Inflammatory macrophage (primary cell): ENCODE data around the gene GUCY2C.
"Not testable (repeated sequence)": the region's sequence is repeated elsewhere in the genome, so short reads cannot be mapped to it uniquely, and the experiment has no call there.

ENCODE experiments used
- DNase-seq, 2 donors: peaks; one replicate each; pipeline ENCODE4 v3.0.0-alpha.2; 2020 to 2022
- total RNA-seq, 18 experiments: gene quantifications; one replicate each; lab custom pipeline; 2026; ENCODE audit warnings: mixed read lengths in 6 of 18, inconsistent platforms in 2 of 18; lab: John Stamatoyannopoulos, UW

GUCY2C gene
- total RNA-seq: 0 to 0.28 (median 0.02) reads per million in 18 experiments

- no peak for DNase-seq
These were observed at the start of gene GUCY2C for GRCh38 chr12:14696265-14696741. TSS of gene GUCY2C (minus strand) at chr12:14696599. CDS start at chr12:14696448, 151 bp downstream.

DNA sequence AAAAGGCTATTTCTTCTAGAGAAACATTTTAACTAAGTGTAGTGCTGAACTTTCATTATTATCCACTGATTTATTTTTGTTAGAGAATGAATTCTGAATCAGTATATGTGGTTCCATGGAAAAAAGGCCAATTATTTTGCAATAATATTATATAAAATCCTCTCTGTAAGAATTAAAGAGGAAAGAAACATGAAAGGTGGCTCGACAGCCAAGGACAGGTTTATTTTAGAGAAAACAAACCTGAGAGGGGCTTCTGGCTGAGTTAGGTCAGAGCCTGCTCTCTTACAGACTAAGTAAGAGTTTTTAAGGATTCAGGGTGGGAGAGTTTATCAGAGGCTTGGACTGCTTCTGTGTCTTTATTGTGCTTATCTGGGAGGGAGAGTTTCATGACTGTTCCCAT lies 46.7 kb upstream of the GUCY2C start:
- no peak for DNase-seq

DNA sequence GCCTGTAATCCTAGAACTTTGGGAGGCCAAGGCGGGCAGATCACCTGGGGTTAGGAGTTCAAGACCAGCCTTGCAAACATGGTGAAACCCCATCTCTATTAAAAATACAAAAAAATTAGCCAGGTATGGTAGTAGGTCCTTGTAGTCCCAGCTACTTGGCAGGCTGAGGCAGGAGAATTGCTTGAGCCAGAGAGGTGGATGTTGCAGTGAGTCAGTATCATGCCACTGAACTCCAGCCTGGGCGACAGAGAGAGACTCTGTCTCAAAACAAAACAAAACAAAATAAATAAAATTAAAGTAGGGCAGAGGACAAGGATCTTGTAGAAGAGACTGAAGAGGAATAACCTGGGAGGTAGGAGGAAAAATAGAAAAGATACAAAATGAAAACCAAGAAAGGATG lies 45.5 kb upstream of the GUCY2C start:
- DNase-seq: no peak

- no peak for DNase-seq
These were observed 44.8 kb upstream of the GUCY2C start for GRCh38 chr12:14741153-14741552.

DNA sequence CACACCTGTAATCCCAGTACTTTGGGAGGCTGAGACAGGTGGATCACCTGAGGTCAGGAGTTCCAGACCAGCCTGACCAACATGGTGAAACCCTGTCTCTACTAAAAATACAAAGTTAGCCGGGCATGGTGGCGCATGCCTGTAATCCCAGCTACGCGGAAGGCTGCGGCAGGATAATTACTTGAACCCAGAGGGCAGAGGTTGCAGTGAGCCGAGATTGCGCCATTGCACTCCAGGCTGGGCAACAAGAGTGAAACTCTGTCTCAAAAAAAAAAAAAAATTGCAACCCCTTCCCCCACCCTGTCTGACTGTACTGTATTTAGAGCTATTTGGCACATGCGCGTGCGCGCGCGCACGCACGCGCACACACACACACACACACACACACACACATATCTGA lies 40.0 kb upstream of the GUCY2C start:
- not testable (repeated sequence) for DNase-seq

- no peak for DNase-seq
These were observed 35.4 kb upstream of the GUCY2C start for GRCh38 chr12:14731821-14732220.

GRCh38 chr12:14729586-14729985 lies 33.2 kb upstream of the GUCY2C start:
- DNase-seq: no peak

GRCh38 chr12:14723763-14724162 lies 27.4 kb upstream of the GUCY2C start:
- peak; percentile 60 to 69 for DNase-seq

GRCh38 chr12:14716848-14717444 lies 20.5 kb upstream of the GUCY2C start:
- DNase-seq: peak; percentile 69

DNA sequence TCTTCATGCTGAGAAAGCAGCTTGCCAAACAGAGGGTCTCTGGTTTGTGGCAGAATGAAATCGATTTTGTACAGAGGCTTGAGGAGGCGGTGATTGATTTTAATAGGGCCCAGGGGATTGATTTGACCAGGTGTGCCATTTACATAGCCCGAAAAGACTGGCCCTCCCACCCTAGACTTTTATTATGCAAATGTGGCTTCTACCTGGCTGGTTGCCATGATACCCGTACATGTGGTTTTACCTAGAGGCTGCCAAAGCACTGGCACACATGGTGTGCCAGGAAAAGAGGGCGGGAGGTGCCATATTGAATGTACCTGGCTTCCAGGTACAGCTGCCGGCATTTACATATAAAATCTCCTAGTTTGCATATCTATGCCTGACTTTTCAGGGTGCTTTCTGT lies 18.0 kb upstream of the GUCY2C start:
- DNase-seq: no peak

DNA sequence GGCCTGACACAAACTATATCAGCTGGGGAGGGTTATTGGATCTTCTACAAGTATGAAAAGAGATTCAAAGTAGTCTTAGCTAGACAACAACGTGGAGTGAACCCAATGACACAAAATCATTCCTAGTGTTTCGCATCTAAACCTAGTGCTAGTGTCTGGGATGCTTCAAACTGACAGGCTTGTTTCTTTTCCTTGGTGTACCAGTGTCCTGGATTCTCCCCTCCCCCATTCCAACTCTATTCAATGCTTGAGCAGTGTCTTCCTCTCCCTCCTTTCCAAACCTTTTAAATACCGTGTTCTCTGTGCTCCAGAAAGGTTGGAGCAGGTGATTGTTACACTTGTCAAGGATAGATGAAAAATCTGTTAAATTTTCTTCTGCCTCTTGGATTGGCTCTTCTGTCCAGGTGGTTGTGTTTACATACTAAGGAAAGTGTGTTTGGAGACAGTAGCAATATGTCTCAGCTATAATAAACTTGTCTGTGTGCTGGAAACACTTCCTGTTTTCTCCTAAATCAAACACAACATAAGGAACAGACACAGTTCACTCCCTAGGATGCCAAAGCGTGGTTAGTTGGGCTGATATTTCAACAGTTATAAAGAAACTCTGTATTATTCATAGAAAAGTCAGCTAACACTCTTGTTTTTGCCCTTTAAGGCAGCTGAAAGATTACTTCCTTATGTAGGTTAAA lies 14.4 kb upstream of the GUCY2C start:
- peak in 1 of 2 donors; percentile 19 for DNase-seq

- DNase-seq: no peak
These were observed 5.6 kb upstream of the GUCY2C start for GRCh38 chr12:14701809-14702568.

- DNase-seq: no peak
These were observed 4.5 kb upstream of the GUCY2C start for GRCh38 chr12:14700935-14701334.

DNA sequence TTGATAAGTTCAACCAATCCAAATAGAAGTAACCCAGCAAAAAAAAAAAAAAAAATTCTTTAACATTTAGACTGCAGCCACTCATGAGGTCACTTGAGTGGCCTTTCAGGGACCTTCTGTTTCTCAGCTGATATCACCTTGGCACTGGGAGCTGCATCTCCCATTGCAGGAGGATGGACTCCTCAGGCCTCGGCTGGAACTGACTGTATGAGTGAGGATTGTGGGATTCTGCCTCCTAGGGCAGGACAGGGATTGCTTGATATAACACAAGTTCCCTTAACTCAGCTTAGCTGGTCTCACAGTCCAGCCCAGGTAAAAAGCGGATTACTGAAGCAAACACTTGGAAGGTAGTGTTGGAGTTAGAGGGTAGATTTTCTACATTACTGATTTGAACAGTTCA lies 3.5 kb upstream of the GUCY2C start:
- no peak for DNase-seq

DNA sequence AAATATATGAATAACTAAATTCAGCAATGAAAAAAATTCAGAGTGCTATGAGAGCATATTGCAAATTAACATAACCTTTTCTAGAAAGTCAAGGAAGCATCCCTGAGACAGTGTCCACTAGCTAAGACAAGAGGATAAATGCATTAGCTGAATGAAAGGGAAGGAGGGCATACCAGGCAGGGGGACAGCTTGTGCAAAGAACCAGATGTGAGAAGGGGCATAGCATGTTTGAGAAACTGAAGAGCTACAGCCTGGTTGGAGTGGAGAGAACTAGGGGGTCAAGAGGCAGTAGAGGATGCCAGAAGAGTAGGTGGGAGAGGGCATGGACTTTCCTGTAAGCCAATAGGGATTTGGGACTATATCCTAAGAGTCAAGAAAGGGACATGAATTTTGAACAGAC lies 2.2 kb upstream of the GUCY2C start:
- DNase-seq: no peak

DNA sequence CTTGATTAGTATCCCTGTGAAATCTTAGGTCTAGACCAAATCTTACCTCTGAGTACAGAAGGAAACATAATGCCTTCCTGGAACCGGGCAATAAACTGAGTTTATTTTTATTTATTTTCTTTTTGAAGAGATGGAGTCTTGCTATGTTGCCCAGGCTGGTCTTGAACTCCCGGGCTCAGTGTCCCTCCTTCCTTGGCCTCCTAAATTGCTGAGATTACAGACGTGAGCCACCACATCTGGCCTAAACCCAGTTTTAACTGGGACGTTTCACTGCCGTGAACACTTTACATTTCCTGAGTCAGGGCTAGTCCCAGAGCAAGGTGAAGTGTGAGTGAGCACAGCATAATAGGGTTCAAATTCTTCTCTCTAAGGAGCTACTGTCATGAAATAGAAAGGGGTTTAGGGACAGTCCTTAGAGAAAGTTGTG lies 671 bp downstream of the GUCY2C start:
- no peak for DNase-seq

GRCh38 chr12:14694970-14695369 lies 1.4 kb downstream of the GUCY2C start:
- peak in 1 of 2 donors; percentile 9 for DNase-seq

DNA sequence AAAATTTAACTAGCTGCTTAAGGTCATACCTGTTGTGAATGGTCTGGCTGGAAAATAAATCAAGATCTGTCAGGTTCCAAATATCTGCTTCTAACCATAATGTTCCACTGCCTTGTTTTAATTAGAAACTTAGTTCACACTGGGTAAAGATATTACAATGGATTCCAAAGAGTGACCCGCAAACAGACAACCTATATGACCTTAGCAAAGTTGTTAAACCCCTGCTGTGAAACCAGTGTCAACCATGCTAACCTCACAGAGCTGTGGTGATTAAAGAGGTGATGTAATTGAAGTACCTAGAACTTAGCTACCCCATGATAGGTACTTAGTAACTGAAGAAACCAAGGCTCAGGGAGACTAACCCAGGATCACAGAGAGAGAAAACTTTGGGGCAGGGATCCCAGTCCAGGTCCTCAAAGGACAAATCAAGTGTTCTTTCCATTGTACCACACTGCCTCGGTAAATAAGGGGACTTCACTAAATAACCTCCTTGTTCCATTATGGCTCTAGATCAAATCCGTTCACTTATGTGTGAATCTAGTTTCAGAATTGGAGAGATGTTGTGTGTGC lies 2.2 kb downstream of the GUCY2C start:
- no peak for DNase-seq

DNA sequence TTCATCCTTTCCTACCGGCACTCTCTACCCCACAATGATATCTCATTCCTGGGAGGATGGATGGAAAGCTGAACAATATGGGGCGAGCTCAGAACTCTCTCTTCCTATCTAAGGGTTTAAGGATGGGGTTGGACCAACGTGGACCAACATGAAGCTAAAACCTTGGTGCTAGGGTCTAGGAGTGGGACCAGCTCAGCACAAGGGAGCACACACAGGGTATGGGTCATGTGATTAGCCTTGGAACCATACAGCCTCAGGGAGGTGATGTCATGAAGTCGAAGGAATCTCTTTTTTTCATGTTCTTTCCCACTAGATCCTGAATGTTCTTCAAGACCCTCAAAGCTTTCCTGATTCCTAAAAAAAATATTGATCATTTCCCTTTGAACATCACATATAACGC lies 3.3 kb downstream of the GUCY2C start:
- DNase-seq: no peak

DNA sequence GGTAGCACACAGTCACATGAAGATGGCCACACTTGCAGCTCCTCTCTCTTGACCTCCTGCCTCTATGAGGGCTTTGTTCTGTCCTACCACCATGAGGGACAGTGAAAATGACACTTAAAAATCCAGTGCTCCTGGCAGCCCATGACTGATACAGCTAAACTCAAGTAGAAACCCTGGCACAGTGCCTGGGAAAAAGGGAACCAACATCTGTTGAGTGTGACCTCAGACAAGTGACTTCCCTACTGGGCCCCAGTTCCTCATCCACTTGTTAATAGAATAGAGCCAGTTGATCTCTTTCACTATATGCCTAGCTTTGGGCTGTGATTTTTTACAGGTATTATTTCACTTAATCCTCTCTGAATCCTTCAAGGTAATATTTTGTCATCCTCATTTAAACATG lies 4.8 kb downstream of the GUCY2C start:
- peak; percentile 96 to 97 for DNase-seq

DNA sequence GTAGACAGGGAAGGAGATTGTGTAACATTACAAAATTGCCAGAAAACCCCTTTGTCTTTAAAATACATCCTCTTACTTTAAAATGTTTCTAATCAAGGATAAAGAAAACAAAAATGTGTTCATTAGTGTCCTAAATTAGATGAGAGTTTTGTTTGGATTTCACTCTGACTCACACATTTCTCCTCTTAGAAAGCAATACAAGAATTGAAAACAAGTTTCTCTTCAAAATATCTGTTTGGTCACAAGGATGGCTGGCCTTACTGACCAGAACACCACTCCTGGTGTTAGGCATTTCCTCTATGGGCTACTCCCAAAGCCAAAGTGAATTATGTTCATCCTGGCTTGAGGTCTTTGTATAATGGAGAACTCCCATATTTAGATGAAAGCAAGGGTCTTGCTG lies 6.4 kb downstream of the GUCY2C start:
- DNase-seq: no peak

- DNase-seq: no peak
These were observed 7.3 kb downstream of the GUCY2C start for GRCh38 chr12:14689144-14689543.

DNA sequence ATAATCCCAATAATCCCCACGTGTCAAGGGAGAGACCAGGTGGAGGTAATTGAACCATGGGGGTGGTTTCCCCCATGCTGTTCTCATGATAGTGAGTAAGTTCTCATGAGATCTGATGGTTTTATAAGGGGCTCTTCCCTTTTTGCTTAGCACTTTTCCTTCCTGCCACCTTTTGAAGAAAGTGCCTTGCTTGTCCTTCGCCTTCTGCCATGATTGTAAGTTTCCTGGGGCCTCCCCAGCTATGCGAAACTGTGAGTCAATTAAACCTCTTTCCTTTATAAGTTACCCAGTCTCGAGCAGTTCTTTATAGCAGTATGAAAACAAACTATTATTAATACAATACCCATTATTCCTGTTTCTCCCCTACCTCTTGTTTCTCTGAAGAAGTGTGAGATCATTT lies 14.2 kb downstream of the GUCY2C start:
- DNase-seq: not testable (repeated sequence)
